ENCODE data around the gene UBA7. TPM values are rescaled to one million over a fixed set of nuclear protein-coding genes. Genes with fewer than 3 reads are reported as not detected.

UBA7 gene
- total RNA-seq, 4 donors from 2014 or later = 50.1 to 87.5 (median 69.3) TPM

- Histone ChIP-seq H3K27me3 (no peaks in the 10 kb centered on the region), H3K9me3 (no peaks in the 10 kb centered on the region), H3K27ac (no peak overlapping the region), H3K36me3 (no peaks in the 10 kb centered on the region), H3K4me3 (replicated peaks in 1 of 3) (no peak overlapping the region), H3K4me1 (peaks cover 12 to 29% of the 10 kb centered on the region in 2 donors)
- DNase-seq = no peak
- TF ChIP-seq POLR2A (IDR thresholded peaks at IDR 0.05) (no peak), CTCF (IDR thresholded peaks at IDR 0.05) (no peak)
- WGBS, 2 donors = 84 to 88% methylated on average over 2 of the region's 2 CpGs
- intact Hi-C loops (cut with DNase I) = loop anchor here (5.0 kb wide), 1 partner anchor 101 kb away; the partner anchor contains the start of gene MST1R
Observed at GRCh38 chr3:49801160-49801559, 12.6 kb downstream of the UBA7 start.

- intact Hi-C loops (cut with DNase I) = loop anchor here (5.0 kb wide), 1 partner anchor 103 kb away; the partner anchor contains the start of gene MST1R
- Histone ChIP-seq H3K9me3 (no peaks in the 10 kb centered on the region), H3K4me1 (peaks cover 0 to 15% of the 10 kb centered on the region in 2 donors), H3K36me3 (no peaks in the 10 kb centered on the region), H3K27ac (no peak within 1 kb of the TSS), H3K4me3 (replicated peaks in 1 of 3) (no peak within 1 kb of the TSS), H3K27me3 (no peaks in the 10 kb centered on the region)
- no peak for DNase-seq
- whole genome bisulfite sequencing, 2 donors = 69 to 74% methylated on average over 4 of the region's 4 CpGs
- TF ChIP-seq CTCF (IDR thresholded peaks at IDR 0.05) = no peak
- no peak for TF ChIP-seq POLR2A (IDR thresholded peaks at IDR 0.05)
Observed at GRCh38 chr3:49799761-49800160, 14.0 kb downstream of the UBA7 start, which contains the start of gene CDHR4. Gene CDHR4 (minus strand): TSS chr3:49799873. CDS start chr3:49799812, 61 bp downstream.

- no peak overlapping the region for H3K4me3 ChIP-seq (replicated peaks in 1 of 3)
- H3K9me3 ChIP-seq = no peaks in the 10 kb centered on the region
- H3K27ac ChIP-seq = no peak overlapping the region
- DNase-seq = no peak
- peaks cover 0 to 9% of the 10 kb centered on the region in 2 donors for H3K4me1 ChIP-seq
- no peak for TF ChIP-seq CTCF (IDR thresholded peaks at IDR 0.05)
- TF ChIP-seq POLR2A (IDR thresholded peaks at IDR 0.05) = no peak
- H3K36me3 ChIP-seq = no peaks in the 10 kb centered on the region
- 62 to 83% methylated on average over 1 of the region's 1 CpG for WGBS, 2 donors
- intact Hi-C loops (cut with DNase I) = no loop called here
- H3K27me3 ChIP-seq = no peaks in the 10 kb centered on the region
Observed at GRCh38 chr3:49799105-49799504, 14.6 kb downstream of the UBA7 start.

GRCh38 chr3:49794926-49795905 lies 18.5 kb downstream of the UBA7 start:
- intact Hi-C loops (cut with DNase I) = no loop called here
- H3K4me3 ChIP-seq (replicated peaks in 1 of 3) = no peak overlapping the region
- DNase-seq = no peak

More at GRCh38 chr3:49794926-49795905, 18.5 kb downstream of the UBA7 start:
- WGBS, 2 donors = 88 to 95% methylated on average over 10 to 13 of the region's 24 CpGs
- no peak for TF ChIP-seq POLR2A (IDR thresholded peaks at IDR 0.05)
- TF ChIP-seq CTCF (IDR thresholded peaks at IDR 0.05) = no peak
- H3K4me1 ChIP-seq = no peaks in the 10 kb centered on the region
- no peaks in the 10 kb centered on the region for H3K9me3 ChIP-seq
- H3K27me3 ChIP-seq = no peaks in the 10 kb centered on the region
- H3K27ac ChIP-seq = no peak overlapping the region
- no peaks in the 10 kb centered on the region for H3K36me3 ChIP-seq

All from thyroid gland (tissue), 4 donors.